CD4-positive, alpha-beta T cell (primary cell): Measurements from ENCODE around the gene ALDH6A1. TPM values are rescaled to one million over a fixed set of nuclear protein-coding genes. Genes with fewer than 3 reads are reported as not detected.
"Not testable (repeated sequence)": the region's sequence is repeated elsewhere in the genome, so short reads cannot be mapped to it uniquely, and the experiment has no call there.

Experiments
- ATAC-seq: fragments of 200-7000 bp; cut with Tn5 transposase; one replicate; pipeline ENCODE4 v1.10.0; 2022; ENCODE audit warnings: mild to moderate bottlenecking; ENCODE audit not compliant: poor library complexity
- CTCF ChIA-PET: fragments of 350-600 bp; sonication (Branson Sonifier 250); formaldehyde crosslinking; loops from one replicate; lab custom pipeline; 2021; ENCODE audit warnings: antibody characterized with exemption, inconsistent platforms; lab: Charles Lee
- POLR2A ChIA-PET: fragments of 350-600 bp; sonication (Branson Sonifier 250); formaldehyde crosslinking; loops from one replicate; lab custom pipeline; 2021; ENCODE audit warnings: antibody characterized with exemption, inconsistent platforms; lab: Charles Lee
- DNase-seq, 14 experiments: peaks; one replicate each; pipeline ENCODE4 v3.0.0-alpha.2; 2013 to 2020; ENCODE audit warnings: mixed read lengths in 2 of 14
- H3K27ac ChIP-seq, 2 donors: one replicate each; pipeline versions ENCODE4 v1.5.1 to v1.7.0; 2013; ENCODE audit warnings: low read length in 2 of 2, low read depth in 1 of 2, mild to moderate bottlenecking in 1 of 2
- H3K27me3 ChIP-seq, 2 experiments: 1 replicate in 1 of 2; 2 replicates in 1 of 2; pipeline versions ENCODE4 v1.6.1 to v1.7.0; 2013; ENCODE audit warnings: low read length in 2 of 2, control low read depth in 1 of 2, mild to moderate bottlenecking in 1 of 2, moderate library complexity in 1 of 2; ENCODE audit not compliant: insufficient read depth in 2 of 2, control insufficient read depth in 1 of 2
- H3K36me3 ChIP-seq: one replicate; pipeline ENCODE4 v1.6.1; 2013; ENCODE audit warnings: low read length, control low read depth; ENCODE audit not compliant: insufficient read depth
- H3K4me1 ChIP-seq: one replicate; pipeline ENCODE4 v1.6.1; 2013; ENCODE audit warnings: low read length, control low read depth; ENCODE audit not compliant: insufficient read depth
- H3K4me3 ChIP-seq: one replicate; pipeline ENCODE4 v1.5.1; 2013; ENCODE audit warnings: mild to moderate bottlenecking, low read length, moderate library complexity
- H3K9me3 ChIP-seq, 2 experiments: 1 replicate in 1 of 2; 2 replicates in 1 of 2; pipeline versions ENCODE4 v1.6.1 to v1.7.0; 2013; ENCODE audit warnings: low read length in 2 of 2, mild to moderate bottlenecking in 2 of 2, control low read depth in 1 of 2, moderate library complexity in 1 of 2; ENCODE audit not compliant: control insufficient read depth in 1 of 2, insufficient read depth in 1 of 2
- H3K27ac Mint-ChIP-seq: one replicate; pipeline ENCODE4 v1.8.0; 2020; ENCODE audit warnings: mixed read lengths
- H3K27me3 Mint-ChIP-seq: one replicate; pipeline ENCODE4 v1.8.0; 2021; ENCODE audit warnings: mixed read lengths
- H3K36me3 Mint-ChIP-seq: one replicate; pipeline ENCODE4 v1.8.0; 2021; ENCODE audit warnings: low read depth, mixed read lengths
- H3K4me1 Mint-ChIP-seq: one replicate; pipeline ENCODE4 v1.8.0; 2021; ENCODE audit warnings: low read depth, mixed read lengths
- H3K4me3 Mint-ChIP-seq: one replicate; pipeline ENCODE4 v1.8.0; 2020; ENCODE audit warnings: mild to moderate bottlenecking, mixed read lengths
- H3K9me3 Mint-ChIP-seq: one replicate; pipeline ENCODE4 v1.8.0; 2020; ENCODE audit warnings: mixed read lengths
- intact Hi-C, 2 experiments: fragments of 100-400 bp; cut with DNase I in 1 of 2; cut with micrococcal nuclease in 1 of 2; formaldehyde crosslinking; loops; one replicate each; pipeline versions ENCODE4 v1.15.1 to v1.9.0; 2023 to 2025; cut with DNase I, micrococcal nuclease
- polyA plus RNA-seq, 2 donors: library from polyadenylated mRNA; unstranded; fragments of 120-200 nt; gene quantifications; one replicate each; pipeline ENCODE4 v1.2.1, GENCODE V29; 2013
- total RNA-seq, 174 experiments: library from RNA in 2 of 174; stranded (reverse) in 2 of 174; gene quantifications; one replicate each; pipeline ENCODE4 v1.2.3 and lab custom pipeline; 2021 to 2026
- TF ChIP-seq, protein P1 (sequence below): fragments of 200-600 bp; IDR thresholded peaks from one replicate; pipeline ENCODE4 v1.8.0; 2022; ENCODE audit warnings: antibody characterized with exemption, mild to moderate bottlenecking

Gene ALDH6A1
- total RNA-seq, result 1 to 10 TPM; 5.3 to 6.2 TPM
- polyA plus RNA-seq (2013, experiment 1 of 2), result 6.8 TPM
- polyA plus RNA-seq (2013, experiment 2 of 2), result 8.1 TPM
- total RNA-seq (lab: John Stamatoyannopoulos, UW), result 3.0 to 54.6 (median 23.9) reads per million in 172 experiments

DNA sequence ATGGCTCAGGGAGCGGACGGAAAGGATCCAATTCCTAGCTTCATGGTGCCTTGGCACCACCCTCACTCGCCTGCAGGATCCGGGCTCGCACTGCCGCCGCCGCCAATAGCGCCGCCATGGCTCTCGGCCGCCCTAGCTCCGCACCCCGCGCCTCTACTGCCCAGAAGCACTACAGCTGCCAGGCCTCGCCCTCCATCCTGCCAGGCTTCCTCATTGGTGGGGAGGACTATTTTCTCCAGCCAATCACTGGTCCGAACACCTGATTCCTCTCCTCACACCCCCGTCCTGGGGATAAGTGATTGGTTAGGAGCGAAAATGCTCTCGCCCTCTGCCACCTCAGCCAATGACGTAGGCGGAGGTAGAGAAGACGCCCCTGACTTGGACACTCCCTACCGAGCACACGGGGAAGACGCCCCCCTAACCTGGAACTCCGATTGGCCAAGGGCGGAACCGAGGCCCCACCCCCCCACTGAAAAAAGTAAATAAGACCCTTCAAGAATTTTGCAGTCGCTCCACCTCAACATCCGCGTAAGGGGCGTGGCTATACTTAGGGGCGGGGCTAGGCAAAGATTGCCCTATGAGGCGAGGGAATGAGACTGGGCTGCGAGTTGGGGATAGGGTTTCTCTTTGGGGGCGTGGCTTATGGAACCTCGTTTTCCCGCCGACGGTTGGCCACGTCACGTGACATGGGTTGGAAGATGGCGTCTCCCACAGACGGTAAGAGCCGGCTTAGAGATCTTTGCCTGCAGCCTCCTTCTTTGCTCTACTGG is at the start of gene ALDH6A1, which contains the start of gene LIN52:
Gene ALDH6A1 (minus strand): TSS at position 177 of the 770 bp plus-strand sequence. CDS start 59 bp downstream, at position 118.
Gene LIN52 (plus strand): TSS at position 680 of the 770 bp plus-strand sequence. CDS start 19 bp downstream, at position 699.
- peak within 1 kb of the TSS; percentile 95 for H3K4me3 ChIP-seq
- Mint-ChIP-seq H3K27ac (peak within 1 kb of the TSS; percentile 86), H3K4me3 (peak within 1 kb of the TSS; percentile 94), H3K36me3 (peaks cover 16% of the 10 kb centered on the region), H3K9me3 (no peaks in the 10 kb centered on the region), H3K27me3 (no peaks in the 10 kb centered on the region), H3K4me1 (peaks cover 36% of the 10 kb centered on the region)
- H3K4me1 ChIP-seq, result peaks cover 21% of the 10 kb centered on the region
- peak; percentile 86 for ATAC-seq
- no peaks in the 10 kb centered on the region for H3K9me3 ChIP-seq
- ChIA-PET POLR2A (interaction anchor here (0.5 to 1.7 kb wide), 7 partner anchors 11 to 1042 kb away, joined by 3 to 6 read pairs (median 3); partner anchors contain the start of genes BBOF1, COQ6, ENTPD5 and FAM161B), CTCF (no interaction called here)
- TF ChIP-seq, protein P1, sequence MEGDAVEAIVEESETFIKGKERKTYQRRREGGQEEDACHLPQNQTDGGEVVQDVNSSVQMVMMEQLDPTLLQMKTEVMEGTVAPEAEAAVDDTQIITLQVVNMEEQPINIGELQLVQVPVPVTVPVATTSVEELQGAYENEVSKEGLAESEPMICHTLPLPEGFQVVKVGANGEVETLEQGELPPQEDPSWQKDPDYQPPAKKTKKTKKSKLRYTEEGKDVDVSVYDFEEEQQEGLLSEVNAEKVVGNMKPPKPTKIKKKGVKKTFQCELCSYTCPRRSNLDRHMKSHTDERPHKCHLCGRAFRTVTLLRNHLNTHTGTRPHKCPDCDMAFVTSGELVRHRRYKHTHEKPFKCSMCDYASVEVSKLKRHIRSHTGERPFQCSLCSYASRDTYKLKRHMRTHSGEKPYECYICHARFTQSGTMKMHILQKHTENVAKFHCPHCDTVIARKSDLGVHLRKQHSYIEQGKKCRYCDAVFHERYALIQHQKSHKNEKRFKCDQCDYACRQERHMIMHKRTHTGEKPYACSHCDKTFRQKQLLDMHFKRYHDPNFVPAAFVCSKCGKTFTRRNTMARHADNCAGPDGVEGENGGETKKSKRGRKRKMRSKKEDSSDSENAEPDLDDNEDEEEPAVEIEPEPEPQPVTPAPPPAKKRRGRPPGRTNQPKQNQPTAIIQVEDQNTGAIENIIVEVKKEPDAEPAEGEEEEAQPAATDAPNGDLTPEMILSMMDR, result no peak
- intact Hi-C loops, result loop anchor here (1.0 to 10.0 kb wide), 7 partner anchors 65 to 1160 kb away; partner anchors contain the start of genes BBOF1 (in 2 of the 2), ENTPD5 (in 2 of the 2), COQ6 (in 1 of the 2) and DCAF4 (in 1 of the 2)
- H3K36me3 ChIP-seq, result no peaks in the 10 kb centered on the region
- no peaks in the 10 kb centered on the region for H3K27me3 ChIP-seq
- peak; percentile 98 to 100 (median 100) for DNase-seq
- H3K27ac ChIP-seq, result peak within 1 kb of the TSS; percentile 52 to 72

DNA sequence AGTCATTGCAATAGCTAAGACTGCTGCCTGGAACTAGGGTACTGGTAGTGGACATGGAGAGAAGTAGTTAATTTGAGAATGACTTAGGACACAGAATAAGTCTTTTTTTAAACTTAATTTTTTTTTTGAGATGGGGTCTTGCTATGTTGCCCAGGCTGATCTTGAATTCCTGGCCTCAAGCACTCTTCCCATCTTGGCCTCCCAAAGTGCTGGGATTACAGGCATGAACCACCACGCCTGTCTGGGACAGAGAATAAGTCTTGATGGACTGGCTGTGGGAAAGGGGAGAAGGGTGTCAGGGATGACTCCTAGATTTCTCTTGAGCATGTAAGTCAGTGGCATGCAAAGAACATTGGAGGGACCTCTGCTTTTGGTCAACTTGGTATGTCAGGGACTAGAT is 43.4 kb upstream of the ALDH6A1 start:
- no peak for ATAC-seq
- Histone ChIP-seq H3K27me3 (no peaks in the 10 kb centered on the region), H3K36me3 (no peaks in the 10 kb centered on the region), H3K4me3 (no peak overlapping the region), H3K4me1 (no peaks in the 10 kb centered on the region), H3K27ac (no peak overlapping the region), H3K9me3 (no peaks in the 10 kb centered on the region)
- Mint-ChIP-seq H3K9me3 (no peaks in the 10 kb centered on the region), H3K27me3 (no peaks in the 10 kb centered on the region), H3K4me1 (no peaks in the 10 kb centered on the region), H3K27ac (no peak overlapping the region), H3K36me3 (peaks cover 10% of the 10 kb centered on the region), H3K4me3 (no peak overlapping the region)
- intact Hi-C loops, result no loop called here
- ChIA-PET CTCF (no interaction called here), POLR2A (interaction anchor here (0.7 kb wide), 1 partner anchor 56 kb away, joined by 3 read pairs; no protein-coding TSS in a partner anchor)
- DNase-seq, result no peak
- TF ChIP-seq, protein P1, result no peak

DNA sequence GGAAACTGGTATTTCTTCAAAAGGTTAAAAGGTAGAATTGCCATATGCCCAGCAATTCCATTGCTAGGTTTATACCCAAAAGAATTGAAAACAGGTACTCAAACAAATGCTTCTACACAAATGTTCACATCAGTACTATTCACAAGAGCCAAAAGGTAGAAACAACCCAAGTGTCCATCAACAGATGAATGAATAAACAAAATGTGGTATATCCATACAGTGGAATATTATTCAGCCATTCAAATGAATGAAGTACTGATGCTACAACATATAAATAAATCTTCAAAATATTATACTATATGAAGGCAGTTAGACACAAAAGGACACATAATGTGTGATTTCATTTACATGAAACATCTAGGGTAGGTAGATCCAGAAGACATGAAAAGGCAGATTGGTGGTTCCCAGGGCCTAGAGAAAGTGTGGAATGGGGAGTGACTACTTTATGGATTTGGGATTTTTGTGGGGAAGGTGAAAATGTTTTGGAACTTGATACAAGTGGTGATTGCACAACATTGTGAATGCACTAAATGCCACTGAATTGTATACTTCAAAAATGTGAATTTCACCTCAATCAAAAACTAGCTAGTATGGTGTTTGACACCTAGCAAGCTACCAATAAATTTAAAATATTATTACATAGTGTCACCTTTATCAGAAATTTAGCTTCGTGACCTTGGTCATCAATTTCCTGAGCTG is 42.2 kb upstream of the ALDH6A1 start:
- H3K9me3 Mint-ChIP-seq, result no peaks in the 10 kb centered on the region
- peaks cover 10% of the 10 kb centered on the region for H3K36me3 Mint-ChIP-seq
- H3K27me3 Mint-ChIP-seq, result no peaks in the 10 kb centered on the region
- no peak overlapping the region for H3K4me3 Mint-ChIP-seq
- TF ChIP-seq, protein P1, result no peak
- H3K27ac Mint-ChIP-seq, result no peak overlapping the region
- ChIA-PET CTCF (no interaction called here), POLR2A (no interaction called here)
- Histone ChIP-seq H3K36me3 (no peaks in the 10 kb centered on the region), H3K4me3 (no peak overlapping the region), H3K27ac (no peak overlapping the region), H3K27me3 (no peaks in the 10 kb centered on the region), H3K9me3 (no peaks in the 10 kb centered on the region), H3K4me1 (no peaks in the 10 kb centered on the region)
- no peak for DNase-seq
- ATAC-seq, result no peak
- no peaks in the 10 kb centered on the region for H3K4me1 Mint-ChIP-seq
- intact Hi-C loops, result no loop called here

DNA sequence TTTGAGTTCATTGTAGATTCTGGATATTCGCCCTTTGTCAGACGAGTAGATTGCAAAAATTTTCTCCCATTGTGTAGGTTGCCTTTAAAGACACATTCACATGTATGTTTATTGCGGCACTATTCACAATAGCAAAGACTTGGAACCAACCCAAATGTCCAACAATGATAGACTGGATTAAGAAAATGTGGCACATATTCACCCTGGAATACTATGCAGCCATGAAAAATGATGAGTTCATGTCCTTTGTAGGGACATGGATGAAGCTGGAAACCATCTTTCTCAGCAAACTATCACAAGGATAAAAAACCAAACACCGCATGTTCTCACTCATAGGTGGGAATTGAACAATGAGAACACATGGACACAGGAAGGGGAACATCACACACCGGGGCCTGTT is 41.2 kb upstream of the ALDH6A1 start:
- H3K4me3 Mint-ChIP-seq, intact Hi-C loops, H3K36me3 ChIP-seq, H3K4me1 ChIP-seq, H3K27ac ChIP-seq, H3K27ac Mint-ChIP-seq, H3K4me1 Mint-ChIP-seq, H3K4me3 ChIP-seq, DNase-seq, H3K27me3 ChIP-seq, H3K27me3 Mint-ChIP-seq, POLR2A ChIA-PET, H3K9me3 Mint-ChIP-seq, H3K9me3 ChIP-seq, ATAC-seq, CTCF ChIA-PET: not testable (repeated sequence)
- H3K36me3 Mint-ChIP-seq, result peaks cover 17% of the 10 kb centered on the region
